Posterior vena cava (tissue), 2 donors: ENCODE data around the gene TUBB2B. TPM values are rescaled to one million over a fixed set of nuclear protein-coding genes. Genes with fewer than 3 reads are reported as not detected.

Experiments used
- DNase-seq: peaks from one replicate; pipeline ENCODE4 v3.0.0-alpha.2; 2020; ENCODE audit warnings: low spot score
- intact Hi-C, 2 donors: fragments of 100-400 bp; cut with DNase I; formaldehyde crosslinking; loops; one replicate each; pipeline versions ENCODE4 v1.14.1 to v1.14.2; 2022 to 2023
- total RNA-seq, 2 donors: library from RNA; stranded (reverse); fragmentation: NEBNext Ultra II Directional; extraction: Animal tissue kit (Norgen Biotek cat#: 25700); gene quantifications; one replicate each; pipeline ENCODE4 v1.2.1, GENCODE V29; 2021
- donor health status: DM: yes; HTN: yes; CAD: no.
- donor health status: DM: yes; HTN: yes; CAD: no.

The TUBB2B gene
- total RNA-seq, 2 donors from 2014 or later: 3.0 to 5.7 TPM

DNA sequence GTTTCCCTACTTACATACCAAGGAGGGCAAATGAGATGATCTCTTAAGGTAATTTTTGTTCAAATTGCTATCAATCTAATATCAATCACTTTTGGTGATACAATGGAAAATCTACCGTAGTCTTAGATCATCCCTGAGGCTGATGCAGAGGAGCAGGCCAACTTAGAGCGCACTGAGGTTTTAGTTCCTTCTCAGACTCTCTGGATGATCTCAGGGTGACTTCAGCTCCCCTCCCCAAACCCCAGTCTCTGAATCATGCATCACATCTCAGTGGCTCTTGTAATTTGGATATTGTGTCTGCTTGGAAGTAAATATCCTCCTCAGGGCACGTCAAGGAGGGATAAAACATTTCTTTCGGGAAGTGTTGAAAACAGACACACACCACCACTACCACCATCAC, 5.9 kb downstream of the TUBB2B start:
- intact Hi-C loops: no loop called here
- no peak for DNase-seq

DNA sequence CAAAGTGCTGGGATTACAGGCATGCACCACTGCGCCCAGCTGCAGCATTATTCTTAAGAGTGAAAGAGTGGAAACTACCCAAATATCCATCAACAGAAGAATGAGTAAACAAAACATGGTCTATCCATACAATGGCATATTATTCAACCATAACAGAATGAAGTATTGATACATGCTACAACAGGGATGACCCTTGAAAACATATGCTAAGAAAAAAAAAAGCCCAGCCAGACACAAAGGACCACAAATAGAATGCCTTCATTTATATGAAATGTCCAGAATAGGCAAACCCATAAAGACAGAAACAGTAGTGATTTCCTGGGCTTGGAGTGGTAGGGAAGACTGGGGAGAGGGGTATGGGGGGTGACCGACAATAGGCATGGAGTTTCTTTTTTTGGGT, 7.1 kb downstream of the TUBB2B start:
- DNase-seq: no peak
- intact Hi-C loops: no loop called here

- intact Hi-C loops: no loop called here
- DNase-seq: no peak
These were observed 9.2 kb downstream of the TUBB2B start for GRCh38 chr6:3218266-3218665.

DNA sequence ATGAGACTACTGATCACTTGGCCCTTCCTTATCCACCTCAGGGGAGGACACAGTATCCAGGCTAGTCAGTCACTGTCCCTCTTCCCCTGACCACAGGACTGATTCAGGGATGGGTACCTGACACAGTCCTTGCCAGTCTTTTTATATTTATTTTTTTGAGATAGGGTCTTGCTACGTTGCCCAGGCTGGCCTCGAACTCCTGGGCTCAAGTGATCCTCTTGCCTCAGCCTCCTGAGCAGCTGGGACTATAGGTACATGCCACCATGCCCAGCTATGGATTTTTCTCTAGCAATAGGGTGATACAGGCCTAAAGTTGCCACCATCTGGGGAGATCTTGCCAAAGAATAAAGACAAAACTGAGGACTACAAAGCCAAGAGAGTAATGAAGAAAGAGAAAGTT, 10.2 kb downstream of the TUBB2B start:
- DNase-seq: no peak
- intact Hi-C loops: no loop called here

DNA sequence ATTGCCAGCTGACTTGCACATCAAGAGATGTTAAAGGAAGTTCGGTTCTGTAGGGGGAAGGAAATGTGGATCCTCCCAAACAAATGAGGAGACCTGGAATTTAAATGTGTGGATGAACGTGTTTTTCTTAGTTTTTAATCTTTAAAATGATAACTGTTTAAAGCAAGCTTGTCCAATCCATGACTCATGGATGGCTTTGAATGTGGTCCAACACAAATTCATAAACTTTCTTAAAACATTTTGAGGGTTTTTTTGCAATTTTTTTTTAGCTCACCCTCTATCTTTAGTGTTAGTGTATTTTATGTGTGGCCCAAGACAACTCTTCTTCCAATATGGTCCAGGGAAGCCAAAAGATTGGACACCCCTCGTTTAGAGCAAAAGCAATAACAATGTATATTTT, 12.6 kb downstream of the TUBB2B start:
- DNase-seq: no peak
- intact Hi-C loops: no loop called here

- no peak for DNase-seq
- intact Hi-C loops: no loop called here
These were observed 14.1 kb downstream of the TUBB2B start for GRCh38 chr6:3213334-3213695.

DNA sequence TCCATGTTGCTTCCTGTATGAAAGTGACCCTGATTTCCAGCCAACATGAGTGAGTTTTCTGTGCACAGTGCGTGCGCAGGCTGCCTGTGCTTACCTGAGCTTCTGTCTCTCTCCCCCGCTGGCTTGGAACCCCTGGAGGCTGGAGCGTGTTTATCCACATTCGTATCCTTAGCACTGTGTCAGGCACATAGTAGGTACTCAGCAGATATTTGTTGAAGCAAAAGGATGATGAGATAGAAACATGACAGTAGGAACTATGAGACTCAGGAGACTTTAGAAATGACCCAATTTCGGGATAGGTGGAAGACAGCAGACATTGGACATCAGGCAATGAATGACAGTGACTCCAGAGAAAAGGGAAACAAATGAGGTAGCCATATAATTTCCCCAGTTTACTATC, 15.2 kb downstream of the TUBB2B start:
- intact Hi-C loops: no loop called here
- no peak for DNase-seq

DNA sequence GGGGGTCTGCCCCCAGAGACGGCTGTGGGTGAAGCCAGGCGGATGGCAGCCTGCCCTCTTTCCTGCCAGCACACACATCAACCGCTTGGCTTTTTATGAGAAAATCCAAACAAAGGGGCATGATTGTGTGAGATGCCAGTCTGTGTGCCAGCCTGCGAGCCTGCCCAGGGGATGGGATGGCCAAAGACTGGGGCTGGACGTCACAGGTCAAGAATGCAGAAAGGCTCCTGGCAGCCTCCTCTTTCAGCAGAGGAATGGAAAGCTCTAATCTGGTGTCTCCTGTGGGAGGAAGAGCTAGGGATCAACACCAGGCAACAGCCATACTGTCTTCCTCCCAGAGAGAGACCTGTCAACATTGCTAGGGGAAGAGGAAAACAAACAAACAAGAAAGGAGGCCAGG, 15.8 kb downstream of the TUBB2B start:
- DNase-seq: no peak
- intact Hi-C loops: loop anchor here in 1 of 2 donors (1.0 kb wide), 1 partner anchor 25 kb away; no protein-coding TSS in a partner anchor

GRCh38 chr6:3210024-3210610, 17.3 kb downstream of the TUBB2B start:
- no peak for DNase-seq
- intact Hi-C loops: no loop called here

GRCh38 chr6:3209114-3210023, 18.1 kb downstream of the TUBB2B start:
- peak; percentile 91 for DNase-seq

DNA sequence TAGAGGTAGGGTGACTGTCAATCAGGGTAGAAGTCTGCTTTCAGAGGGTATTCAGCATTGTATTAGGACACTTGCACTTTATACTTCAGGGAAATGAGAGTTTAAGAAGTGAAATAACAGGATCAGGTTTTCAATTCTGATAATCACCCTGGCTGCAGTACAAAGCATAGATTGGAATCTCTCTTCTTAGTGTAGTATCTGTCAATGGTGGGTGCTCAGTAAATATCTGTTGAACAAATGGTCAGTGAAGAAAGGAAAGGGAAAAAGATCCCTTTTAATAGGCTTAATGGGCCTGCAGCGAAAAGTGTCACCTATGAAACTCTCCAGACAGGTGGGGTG, 18.7 kb downstream of the TUBB2B start:
- intact Hi-C loops: no loop called here
- no peak for DNase-seq

More at GRCh38 chr6:3209114-3210023, 18.1 kb downstream of the TUBB2B start:
- intact Hi-C loops: no loop called here

DNA sequence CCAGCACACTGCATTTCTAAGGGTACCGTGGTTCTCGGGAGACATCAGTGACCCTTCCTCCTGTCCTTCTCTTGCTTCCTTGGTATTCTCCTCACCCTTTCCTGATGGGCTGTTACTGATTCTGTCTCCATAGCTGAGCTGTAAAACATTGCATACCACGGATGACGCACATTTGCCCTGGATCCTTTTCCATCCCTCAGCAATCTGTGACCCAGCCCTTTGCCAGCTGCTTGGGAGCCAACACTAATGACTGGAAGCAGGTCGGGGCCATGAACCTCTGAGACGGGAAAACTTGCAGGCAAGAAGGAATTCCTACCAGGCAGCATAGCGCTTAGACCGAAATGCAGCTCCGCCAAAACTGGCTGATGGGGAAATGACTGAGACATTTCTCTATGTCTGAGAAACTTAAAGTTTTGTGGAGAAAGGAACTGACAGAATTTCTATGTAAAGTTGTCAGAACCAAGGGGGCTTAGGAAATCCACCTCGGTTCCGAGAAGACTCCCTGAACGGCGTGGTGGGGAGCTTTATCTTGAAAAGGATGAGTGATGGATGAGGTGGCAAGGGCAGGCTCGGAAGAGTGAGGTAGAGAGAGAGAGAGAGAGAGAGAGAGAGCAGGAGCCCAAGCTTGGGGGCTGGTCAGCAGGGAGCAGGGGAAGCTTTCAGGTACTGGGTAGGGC, 19.2 kb downstream of the TUBB2B start:
- intact Hi-C loops: no loop called here
- peak; percentile 90 for DNase-seq

DNA sequence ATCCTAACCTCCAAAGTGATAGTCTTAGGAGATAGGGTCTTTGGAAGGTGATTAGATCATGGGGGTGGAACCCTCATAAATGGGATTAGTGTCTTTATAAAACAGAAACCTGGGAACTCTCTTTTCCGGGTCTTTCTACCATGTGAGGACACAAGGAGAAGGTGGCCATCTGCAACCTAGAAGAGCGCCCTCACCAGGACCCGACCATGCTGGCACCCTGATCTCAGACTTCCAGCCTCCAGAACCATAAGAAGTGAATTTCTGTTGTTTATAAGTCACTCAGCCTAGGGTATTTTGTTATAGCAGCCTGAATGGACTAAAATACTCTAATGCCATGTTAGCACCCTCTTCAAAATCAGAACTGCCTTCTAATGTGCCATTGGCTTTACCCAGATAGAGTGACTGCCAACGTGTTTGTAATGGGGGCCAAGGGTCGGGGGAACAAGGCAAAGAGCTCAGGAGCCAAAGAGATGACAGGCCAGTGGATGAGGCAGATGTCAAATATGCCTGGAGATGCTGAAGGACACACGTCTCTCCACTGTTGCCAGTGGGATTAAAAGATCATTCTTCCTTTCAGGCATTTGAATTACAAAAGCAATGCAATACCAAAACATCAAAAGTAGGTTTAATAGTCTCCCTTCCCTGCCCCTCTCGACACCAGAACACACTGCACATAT, 21.0 kb downstream of the TUBB2B start:
- intact Hi-C loops: loop anchor here in 1 of 2 donors (1.0 kb wide), 1 partner anchor 68 kb away; no protein-coding TSS in a partner anchor
- no peak for DNase-seq

DNA sequence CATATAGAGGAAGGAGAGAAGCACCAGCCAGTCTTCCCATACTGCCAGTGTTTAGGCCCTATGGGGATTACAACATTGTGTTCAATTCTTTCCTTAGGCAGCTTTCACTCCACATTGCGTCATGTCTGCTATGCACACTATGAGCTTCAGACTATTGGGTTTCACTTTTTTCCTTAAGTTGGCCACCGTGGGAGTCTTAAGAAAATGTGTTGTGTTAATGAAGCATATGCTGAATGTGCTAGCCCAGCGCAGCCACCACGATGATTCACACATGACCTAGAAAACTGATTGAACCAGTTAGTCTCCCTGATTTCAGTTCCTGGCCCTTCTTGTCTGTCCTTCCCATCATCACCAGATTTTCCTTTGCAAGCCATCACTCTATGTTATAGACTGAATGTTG, 21.5 kb downstream of the TUBB2B start:
- intact Hi-C loops: loop anchor here in 1 of 2 donors (1.0 kb wide), 1 partner anchor 68 kb away; no protein-coding TSS in a partner anchor
- no peak for DNase-seq

DNA sequence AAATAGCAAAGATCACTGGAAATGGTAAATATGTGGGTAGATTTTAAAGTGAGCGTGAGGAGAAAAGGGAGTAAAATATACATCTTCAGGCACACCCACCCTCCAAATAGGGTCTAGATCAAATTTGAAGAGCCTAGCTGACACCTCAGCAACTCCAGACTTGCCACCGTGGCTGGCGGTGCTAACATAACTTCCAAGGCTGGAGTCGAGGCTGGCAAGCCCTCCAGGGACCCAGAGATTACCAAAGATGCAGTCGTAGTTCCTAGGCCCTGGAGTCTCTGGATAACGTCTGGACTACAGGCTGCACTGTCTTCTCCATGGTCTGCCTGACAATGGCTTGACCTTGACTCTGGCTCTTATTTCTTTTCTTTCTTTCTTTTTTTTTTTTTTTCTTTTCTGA, 22.5 kb downstream of the TUBB2B start:
- intact Hi-C loops: no loop called here
- DNase-seq: no peak

- intact Hi-C loops: no loop called here
- DNase-seq: no peak
These were observed 24.3 kb downstream of the TUBB2B start for GRCh38 chr6:3202999-3203696.

DNA sequence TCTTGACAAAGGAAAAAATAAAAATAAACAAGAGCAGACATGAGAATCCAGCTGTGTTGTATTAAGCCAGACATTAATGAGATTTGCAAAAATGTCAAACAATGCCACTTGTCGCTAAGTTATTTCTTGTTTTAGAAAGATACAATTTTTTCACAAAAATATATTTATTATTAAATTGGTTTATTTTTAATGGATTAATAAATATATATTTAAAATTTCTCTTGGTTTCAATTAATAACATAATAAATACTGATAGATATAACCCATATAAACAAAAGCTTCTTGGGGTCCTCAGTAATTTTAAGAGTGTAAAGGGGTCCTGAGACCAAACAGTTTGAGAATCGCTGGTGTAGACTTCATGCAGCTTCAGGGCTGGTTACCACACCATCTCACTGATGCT, 26.1 kb downstream of the TUBB2B start:
- intact Hi-C loops: no loop called here

GRCh38 chr6:3200682-3201081, 26.8 kb downstream of the TUBB2B start:
- intact Hi-C loops: no loop called here

More for the DNA sequence above, 26.1 kb downstream of the TUBB2B start:
- DNase-seq: no peak

DNA sequence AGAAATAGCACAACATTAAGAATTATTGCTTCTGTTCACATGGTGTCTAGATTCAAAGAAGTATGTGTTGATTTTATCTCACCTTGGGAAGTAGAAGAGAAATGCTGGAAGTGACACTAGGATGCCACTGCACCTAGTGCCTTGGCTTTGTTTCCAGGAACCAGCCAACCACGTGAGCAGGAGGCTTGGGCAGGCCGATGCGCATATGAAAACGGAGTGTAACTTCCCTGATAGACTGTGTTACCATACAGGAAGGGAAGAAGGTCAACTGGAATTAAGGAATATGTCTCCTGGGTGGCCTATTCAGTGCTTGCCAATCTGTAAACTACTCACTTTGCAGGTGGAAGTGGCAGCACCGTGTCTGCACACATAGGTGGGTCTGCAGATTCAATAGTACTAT, 28.1 kb downstream of the TUBB2B start:
- no peak for DNase-seq
- intact Hi-C loops: no loop called here

More at GRCh38 chr6:3200682-3201081, 26.8 kb downstream of the TUBB2B start:
- no peak for DNase-seq
